ENCODE data around the gene NDUFB1. TPM values are rescaled to one million over a fixed set of nuclear protein-coding genes. Genes with fewer than 3 reads are reported as not detected.

NDUFB1 gene
- total RNA-seq, 1 donor from 2014 or later = 348 TPM

GRCh38 chr14:92135269-92135668 is 13.8 kb upstream of the NDUFB1 start:
- H3K79me2 ChIP-seq (ENCODE audit: low read depth) = peaks cover 6% of the 10 kb centered on the region
- no peaks in the 10 kb centered on the region for H3K27me3 ChIP-seq
- no peak overlapping the region for H2AFZ ChIP-seq (replicated peaks)
- no peak overlapping the region for H3K27ac Mint-ChIP-seq
- H3F3A ChIP-seq (ENCODE audit: low read depth) = no peaks in the 10 kb centered on the region
- H3K4me1 Mint-ChIP-seq = no peaks in the 10 kb centered on the region
- no peak overlapping the region for H3K4me3 Mint-ChIP-seq
- no peaks in the 10 kb centered on the region for H3K9me3 ChIP-seq (ENCODE audit: low read depth)
- H3K27ac ChIP-seq = no peak overlapping the region
- H3K36me3 ChIP-seq = peaks cover 67% of the 10 kb centered on the region
- H3K4me3 ChIP-seq = no peak overlapping the region
- H3K27me3 Mint-ChIP-seq (ENCODE audit: insufficient read depth, low read depth) = no peaks in the 10 kb centered on the region
- H3K9ac ChIP-seq = no peak overlapping the region
- no peaks in the 10 kb centered on the region for H3K9me3 Mint-ChIP-seq
- peaks cover 3% of the 10 kb centered on the region for H4K20me1 ChIP-seq (ENCODE audit: low read depth)
- no peaks in the 10 kb centered on the region for H3K4me1 ChIP-seq
- H3K4me2 ChIP-seq = no peak overlapping the region
- DNase-seq (ENCODE audit: low spot score) = peak; percentile 4
- no peak for TF ChIP-seq EZH2phosphoT487 (IDR thresholded peaks at IDR 0.05)
- peak; percentile 53 for TF ChIP-seq CTCF (IDR thresholded peaks at IDR 0.05)
- peaks cover 9% of the 10 kb centered on the region for H3K36me3 Mint-ChIP-seq

- peaks cover 12% of the 10 kb centered on the region for H3K36me3 Mint-ChIP-seq
- no peaks in the 10 kb centered on the region for H3K9me3 ChIP-seq (ENCODE audit: low read depth)
- H3K4me2 ChIP-seq = no peak overlapping the region
These were observed 12.9 kb upstream of the NDUFB1 start for GRCh38 chr14:92134456-92134855.

GRCh38 chr14:92122761-92123160 is 1.3 kb upstream of the NDUFB1 start:
- H3K4me1 Mint-ChIP-seq = peaks cover 22% of the 10 kb centered on the region
- Histone ChIP-seq H2AFZ (replicated peaks) (no peak overlapping the region), H3K27me3 (no peaks in the 10 kb centered on the region), H4K20me1 (ENCODE audit: low read depth) (no peaks in the 10 kb centered on the region), H3K36me3 (peaks cover 12% of the 10 kb centered on the region), H3K4me2 (peak overlapping the region; percentile 81), H3K4me3 (peak overlapping the region; percentile 71), H3K4me1 (peaks cover 24% of the 10 kb centered on the region), H3K9ac (peak overlapping the region; percentile 97), H3K27ac (no peak overlapping the region), H3K79me2 (ENCODE audit: low read depth) (peaks cover 77% of the 10 kb centered on the region), H3K9me3 (ENCODE audit: low read depth) (no peaks in the 10 kb centered on the region), H3F3A (ENCODE audit: low read depth) (no peaks in the 10 kb centered on the region)
- peaks cover 5% of the 10 kb centered on the region for H3K27me3 Mint-ChIP-seq (ENCODE audit: insufficient read depth, low read depth)
- H3K27ac Mint-ChIP-seq = peak overlapping the region; percentile 99
- peaks cover 29% of the 10 kb centered on the region for H3K36me3 Mint-ChIP-seq
- H3K9me3 Mint-ChIP-seq = no peaks in the 10 kb centered on the region
- peak overlapping the region; percentile 99 for H3K4me3 Mint-ChIP-seq
- no peak for TF ChIP-seq CTCF (IDR thresholded peaks at IDR 0.05)
- no peak for DNase-seq (ENCODE audit: low spot score)

More at GRCh38 chr14:92134456-92134855, 12.9 kb upstream of the NDUFB1 start:
- H3K4me1 Mint-ChIP-seq = no peaks in the 10 kb centered on the region
- no peaks in the 10 kb centered on the region for H3K27me3 Mint-ChIP-seq (ENCODE audit: insufficient read depth, low read depth)
- no peak for DNase-seq (ENCODE audit: low spot score)
- H3K27me3 ChIP-seq = no peaks in the 10 kb centered on the region
- H3K9me3 Mint-ChIP-seq = no peaks in the 10 kb centered on the region
- no peak for TF ChIP-seq EZH2 (IDR thresholded peaks at IDR 0.05)
- TF ChIP-seq CTCF (IDR thresholded peaks at IDR 0.05) = no peak
- TF ChIP-seq EZH2phosphoT487 (IDR thresholded peaks at IDR 0.05) = no peak
- no peak overlapping the region for H3K4me3 ChIP-seq
- H2AFZ ChIP-seq (replicated peaks) = no peak overlapping the region
- H3K4me1 ChIP-seq = no peaks in the 10 kb centered on the region
- no peak overlapping the region for H3K9ac ChIP-seq
- H3K4me3 Mint-ChIP-seq = no peak overlapping the region
- H3F3A ChIP-seq (ENCODE audit: low read depth) = no peaks in the 10 kb centered on the region
- peaks cover 8% of the 10 kb centered on the region for H4K20me1 ChIP-seq (ENCODE audit: low read depth)
- H3K36me3 ChIP-seq = peaks cover 64% of the 10 kb centered on the region
- peaks cover 6% of the 10 kb centered on the region for H3K79me2 ChIP-seq (ENCODE audit: low read depth)
- no peak overlapping the region for H3K27ac Mint-ChIP-seq
- H3K27ac ChIP-seq = no peak overlapping the region

Data from neural progenitor cell (in vitro differentiated cells).